PC-9 (cell line): Measurements from ENCODE around the gene ATP10B. TPM values are rescaled to one million over a fixed set of nuclear protein-coding genes. Genes with fewer than 3 reads are reported as not detected.

ENCODE experiments used
- BruUV-seq: library from RNA; stranded (reverse); fragments of 400-500 nt; replicated peaks from 2 replicates; lab custom pipeline; 2021; lab: Mats Ljungman, UMichigan
- CTCF ChIA-PET: fragments of 300-600 bp; sonication (Branson Sonifier 250); formaldehyde crosslinking; loops from one replicate; lab custom pipeline; 2022; ENCODE audit warnings: antibody characterized with exemption; lab: Charles Lee
- POLR2A ChIA-PET: fragments of 300-600 bp; sonication (Branson Sonifier 250); formaldehyde crosslinking; loops from one replicate; lab custom pipeline; 2022; ENCODE audit warnings: antibody characterized with exemption; ENCODE audit not compliant: unreplicated experiment; lab: Charles Lee
- DNase-seq, 2 experiments: peaks; one replicate each; pipeline versions ENCODE4 v3.0.0 to v3.0.0-alpha.2; 2015 to 2022; ENCODE audit warnings: mixed read lengths in 1 of 2
- H2AFZ ChIP-seq: fragments of 200-600 bp; sonication (generic); 2 replicates; pipeline ENCODE4 v1.8.1; 2017; ENCODE audit warnings: antibody characterized with exemption
- H3F3A ChIP-seq: fragments of 200-600 bp; sonication (generic); 2 replicates; pipeline ENCODE4 v1.8.1; 2017; ENCODE audit warnings: antibody characterized with exemption, mild to moderate bottlenecking, low read depth; ENCODE audit not compliant: insufficient read depth
- H3K27ac ChIP-seq: fragments of 200-600 bp; sonication (generic); 2 replicates; pipeline ENCODE4 v1.6.1; 2016; ENCODE audit warnings: mixed run types
- H3K27me3 ChIP-seq: fragments of 200-600 bp; sonication (generic); 2 replicates; pipeline ENCODE4 v1.6.1; 2016; ENCODE audit warnings: low read depth, mixed run types; ENCODE audit not compliant: insufficient read depth
- H3K36me3 ChIP-seq: fragments of 200-600 bp; sonication (generic); 2 replicates; pipeline ENCODE4 v1.6.1; 2016; ENCODE audit warnings: low read depth, mixed run types
- H3K4me1 ChIP-seq: fragments of 200-600 bp; sonication (generic); replicated peaks from 2 replicates; pipeline ENCODE4 v1.6.1; 2016; ENCODE audit warnings: mixed run types; ENCODE audit not compliant: insufficient read depth
- H3K4me2 ChIP-seq: fragments of 200-600 bp; sonication (generic); 2 replicates; pipeline ENCODE4 v1.6.1; 2017; ENCODE audit warnings: mixed run types
- H3K4me3 ChIP-seq: fragments of 200-600 bp; sonication (generic); 2 replicates; pipeline ENCODE4 v1.6.1; 2016; ENCODE audit warnings: mixed run types
- H3K79me2 ChIP-seq: fragments of 200-600 bp; sonication (generic); 2 replicates; pipeline ENCODE4 v1.6.1; 2017; ENCODE audit warnings: low read depth, mixed run types
- H3K9me2 ChIP-seq: fragments of 200-600 bp; sonication (generic); 2 replicates; pipeline ENCODE4 v1.8.1; 2017; ENCODE audit warnings: mild to moderate bottlenecking; ENCODE audit not compliant: insufficient read depth
- H3K9me3 ChIP-seq: fragments of 200-600 bp; sonication (generic); 2 replicates; pipeline ENCODE4 v1.8.1; 2016; ENCODE audit warnings: low read depth; ENCODE audit not compliant: insufficient read depth
- H4K20me1 ChIP-seq: fragments of 200-600 bp; sonication (generic); 2 replicates; pipeline ENCODE4 v1.8.1; 2017; ENCODE audit not compliant: insufficient read depth
- EZH2 ChIP-seq: fragments of 200-600 bp; sonication (generic); IDR thresholded peaks from 2 replicates; pipeline ENCODE4 v1.8.0; 2017; ENCODE audit warnings: antibody characterized with exemption, low read depth
- intact Hi-C: fragments of 100-400 bp; cut with micrococcal nuclease; formaldehyde crosslinking; loops from one replicate; pipeline ENCODE4 v1.10.0; 2022; ENCODE audit not compliant: unreplicated experiment
- total RNA-seq: library from RNA; stranded (reverse); gene quantifications from 2 replicates; pipeline ENCODE4 v1.2.3, GENCODE V29; 2021
- TF ChIP-seq, protein P1 (sequence below): fragments of 200-600 bp; sonication (generic); conservative IDR thresholded peaks from 2 replicates; pipeline ENCODE4 v1.6.1; 2017; ENCODE audit warnings: mixed run types, antibody characterized with exemption, mild to moderate bottlenecking, moderate library complexity

ATP10B gene
- total RNA-seq, 1 experiment from 2014 or later, result not detected

DNA sequence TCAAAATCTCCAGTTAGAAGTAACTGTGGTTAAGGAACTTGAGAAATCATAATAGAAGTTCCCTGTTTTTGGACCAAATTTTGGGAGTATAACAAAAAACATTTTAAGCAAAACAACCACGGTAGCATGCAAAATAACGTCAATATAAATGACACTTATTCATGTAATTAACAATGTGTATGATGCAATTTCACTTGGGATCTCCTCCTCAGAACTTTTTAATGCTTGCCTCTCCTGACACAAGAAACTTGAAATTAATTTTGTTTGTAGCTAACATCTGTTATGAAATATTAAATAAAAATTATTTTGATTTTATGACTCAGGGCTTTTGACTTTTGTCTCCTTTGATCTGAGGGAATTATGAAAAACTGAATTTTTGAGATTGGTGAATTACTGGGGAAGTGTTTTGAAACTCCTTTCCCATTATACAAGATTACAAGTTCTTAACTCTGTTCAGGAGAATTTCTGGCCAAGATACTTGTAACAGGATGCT lies 149.7 kb downstream of the ATP10B start:
- H3K79me2 ChIP-seq, result no peaks in the 10 kb centered on the region
- H3K4me1 ChIP-seq, result no peaks in the 10 kb centered on the region
- ChIA-PET CTCF (no interaction called here), POLR2A (no interaction called here)
- H3K4me3 ChIP-seq, result no peak overlapping the region
- DNase-seq, result no peak
- intact Hi-C loops, result no loop called here
- TF ChIP-seq EZH2, result no peak
- TF ChIP-seq, protein P1, sequence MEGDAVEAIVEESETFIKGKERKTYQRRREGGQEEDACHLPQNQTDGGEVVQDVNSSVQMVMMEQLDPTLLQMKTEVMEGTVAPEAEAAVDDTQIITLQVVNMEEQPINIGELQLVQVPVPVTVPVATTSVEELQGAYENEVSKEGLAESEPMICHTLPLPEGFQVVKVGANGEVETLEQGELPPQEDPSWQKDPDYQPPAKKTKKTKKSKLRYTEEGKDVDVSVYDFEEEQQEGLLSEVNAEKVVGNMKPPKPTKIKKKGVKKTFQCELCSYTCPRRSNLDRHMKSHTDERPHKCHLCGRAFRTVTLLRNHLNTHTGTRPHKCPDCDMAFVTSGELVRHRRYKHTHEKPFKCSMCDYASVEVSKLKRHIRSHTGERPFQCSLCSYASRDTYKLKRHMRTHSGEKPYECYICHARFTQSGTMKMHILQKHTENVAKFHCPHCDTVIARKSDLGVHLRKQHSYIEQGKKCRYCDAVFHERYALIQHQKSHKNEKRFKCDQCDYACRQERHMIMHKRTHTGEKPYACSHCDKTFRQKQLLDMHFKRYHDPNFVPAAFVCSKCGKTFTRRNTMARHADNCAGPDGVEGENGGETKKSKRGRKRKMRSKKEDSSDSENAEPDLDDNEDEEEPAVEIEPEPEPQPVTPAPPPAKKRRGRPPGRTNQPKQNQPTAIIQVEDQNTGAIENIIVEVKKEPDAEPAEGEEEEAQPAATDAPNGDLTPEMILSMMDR, result no peak
- H3K27me3 ChIP-seq, result no peaks in the 10 kb centered on the region
- no peaks in the 10 kb centered on the region for H3F3A ChIP-seq
- no peaks in the 10 kb centered on the region for H3K9me3 ChIP-seq
- BruUV-seq, result no TSS peak
- no peak overlapping the region for H3K4me2 ChIP-seq
- no peak overlapping the region for H2AFZ ChIP-seq
- no peaks in the 10 kb centered on the region for H3K36me3 ChIP-seq
- H3K9me2 ChIP-seq, result no peaks in the 10 kb centered on the region
- no peaks in the 10 kb centered on the region for H4K20me1 ChIP-seq
- no peak overlapping the region for H3K27ac ChIP-seq

DNA sequence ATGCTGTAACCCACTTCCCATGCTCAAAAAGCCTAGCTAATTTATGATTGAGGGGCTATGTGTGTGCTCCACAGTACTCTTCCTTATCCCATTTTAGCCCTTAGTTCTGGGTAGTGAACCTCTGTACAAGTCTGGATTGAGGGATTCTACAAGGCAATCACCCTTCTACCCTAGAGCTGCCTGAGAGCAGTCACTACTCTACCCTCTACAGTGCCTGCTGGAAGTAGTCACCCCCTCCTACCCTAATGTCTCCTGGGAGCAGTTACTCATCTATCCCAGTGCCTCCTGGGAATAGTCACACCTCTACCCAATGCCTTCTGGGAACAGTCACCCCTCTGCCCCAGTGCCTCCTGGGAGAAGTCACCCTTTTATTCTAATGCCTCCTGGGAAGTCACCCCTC lies 150.6 kb downstream of the ATP10B start:
- CTCF ChIA-PET, result no interaction called here
- no peaks in the 10 kb centered on the region for H4K20me1 ChIP-seq
- no peaks in the 10 kb centered on the region for H3F3A ChIP-seq
- H3K9me2 ChIP-seq, result no peaks in the 10 kb centered on the region
- no peak overlapping the region for H2AFZ ChIP-seq
- no peaks in the 10 kb centered on the region for H3K27me3 ChIP-seq
- no TSS peak for BruUV-seq
- POLR2A ChIA-PET, result no interaction called here
- no peak for DNase-seq
- no peaks in the 10 kb centered on the region for H3K79me2 ChIP-seq
- no peaks in the 10 kb centered on the region for H3K4me1 ChIP-seq
- intact Hi-C loops, result no loop called here
- no peak overlapping the region for H3K27ac ChIP-seq
- no peak overlapping the region for H3K4me3 ChIP-seq
- no peak overlapping the region for H3K4me2 ChIP-seq
- no peaks in the 10 kb centered on the region for H3K36me3 ChIP-seq
- H3K9me3 ChIP-seq, result no peaks in the 10 kb centered on the region
- TF ChIP-seq, protein P1, result no peak
- TF ChIP-seq EZH2, result no peak

DNA sequence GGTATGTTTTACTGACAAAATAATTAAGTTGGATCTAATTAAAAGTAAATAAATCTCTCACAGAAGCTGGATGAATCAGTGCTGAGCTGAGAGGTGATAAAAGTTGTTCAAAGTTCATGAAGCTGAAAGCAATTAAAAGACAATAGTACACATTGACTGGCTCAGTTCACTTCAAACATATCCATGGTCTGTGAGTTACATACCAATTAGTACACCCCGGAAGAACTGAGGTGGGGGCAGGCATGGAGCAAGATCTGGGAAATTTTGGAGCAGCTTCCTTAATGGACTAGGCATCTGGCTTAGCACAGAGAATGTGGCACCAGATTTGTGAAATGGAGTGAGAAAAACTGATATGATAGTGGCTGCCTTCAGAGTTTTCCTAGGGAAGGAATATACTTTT lies 152.7 kb downstream of the ATP10B start:
- ChIA-PET CTCF (no interaction called here), POLR2A (no interaction called here)
- Histone ChIP-seq H3K27me3 (no peaks in the 10 kb centered on the region), H3K9me2 (no peaks in the 10 kb centered on the region), H2AFZ (no peak overlapping the region), H3K79me2 (no peaks in the 10 kb centered on the region), H3K4me3 (no peak overlapping the region), H3K4me1 (no peaks in the 10 kb centered on the region), H3K27ac (no peak overlapping the region), H3F3A (no peaks in the 10 kb centered on the region), H3K9me3 (no peaks in the 10 kb centered on the region), H4K20me1 (no peaks in the 10 kb centered on the region), H3K4me2 (no peak overlapping the region), H3K36me3 (no peaks in the 10 kb centered on the region)
- no TSS peak for BruUV-seq
- no peak for TF ChIP-seq EZH2
- TF ChIP-seq, protein P1, result no peak
- DNase-seq, result no peak
- intact Hi-C loops, result no loop called here
